ENCODE measurements around the gene GKN2. TPM values are rescaled to one million over a fixed set of nuclear protein-coding genes. Genes with fewer than 3 reads are reported as not detected.

The GKN2 gene
- total RNA-seq, 4 donors from 2014 or later, result not detected

GRCh38 chr2:68934021-68934420 is 18.7 kb downstream of the GKN2 start:
- Histone ChIP-seq H3K27me3 (no peaks in the 10 kb centered on the region), H3K4me3 (no peak overlapping the region), H3K9me3 (no peaks in the 10 kb centered on the region), H3K4me1 (peaks cover 0 to 18% (median 9%) of the 10 kb centered on the region in 4 donors), H3K36me3 (no peaks in the 10 kb centered on the region), H3K27ac (peak overlapping the region in 1 of 4 donors; percentile 1)
- TF ChIP-seq POLR2A (IDR thresholded peaks at IDR 0.05), result no peak
- no peak for TF ChIP-seq CTCF (IDR thresholded peaks at IDR 0.05)
- TF ChIP-seq EP300 (IDR thresholded peaks at IDR 0.05), result no peak
- DNase-seq (ENCODE audit: low spot score in 2 of 2), result no peak
- WGBS, 2 donors, result 83 to 96% methylated on average over 3 of the region's 3 CpGs

GRCh38 chr2:68932402-68932801 is 20.3 kb downstream of the GKN2 start:
- DNase-seq (ENCODE audit: low spot score in 2 of 2), result no peak
- Histone ChIP-seq H3K27me3 (no peaks in the 10 kb centered on the region), H3K9me3 (no peaks in the 10 kb centered on the region)

GRCh38 chr2:68931799-68932198 is 20.9 kb downstream of the GKN2 start:
- TF ChIP-seq CTCF (IDR thresholded peaks at IDR 0.05), result no peak
- TF ChIP-seq EP300 (IDR thresholded peaks at IDR 0.05), result no peak
- no peak for TF ChIP-seq POLR2A (IDR thresholded peaks at IDR 0.05)
- no peak overlapping the region for H3K4me3 ChIP-seq
- H3K27me3 ChIP-seq, result no peaks in the 10 kb centered on the region
- H3K4me1 ChIP-seq, result peaks cover 0 to 13% (median 6%) of the 10 kb centered on the region in 4 donors
- no peaks in the 10 kb centered on the region for H3K36me3 ChIP-seq
- WGBS, 2 donors, result 43 to 46% methylated on average over 4 of the region's 4 CpGs
- DNase-seq (ENCODE audit: low spot score in 2 of 2), result no peak
- H3K27ac ChIP-seq, result no peak overlapping the region
- no peaks in the 10 kb centered on the region for H3K9me3 ChIP-seq

More at GRCh38 chr2:68932402-68932801, 20.3 kb downstream of the GKN2 start:
- H3K36me3 ChIP-seq, result no peaks in the 10 kb centered on the region
- H3K4me3 ChIP-seq, result no peak overlapping the region
- no peak for TF ChIP-seq POLR2A (IDR thresholded peaks at IDR 0.05)
- 79 to 88% methylated on average over 4 of the region's 4 CpGs for WGBS, 2 donors
- H3K4me1 ChIP-seq, result peaks cover 0 to 17% (median 8%) of the 10 kb centered on the region in 4 donors
- no peak overlapping the region for H3K27ac ChIP-seq

GRCh38 chr2:68931149-68931711 is 21.5 kb downstream of the GKN2 start:
- TF ChIP-seq EP300 (IDR thresholded peaks at IDR 0.05), result no peak
- H3K27me3 ChIP-seq, result no peaks in the 10 kb centered on the region
- H3K4me1 ChIP-seq, result peaks cover 0 to 8% (median 3%) of the 10 kb centered on the region in 4 donors
- H3K4me3 ChIP-seq, result no peak overlapping the region
- H3K27ac ChIP-seq, result no peak overlapping the region
- 84 to 88% methylated on average over 3 of the region's 3 CpGs for WGBS, 2 donors
- no peaks in the 10 kb centered on the region for H3K9me3 ChIP-seq
- H3K36me3 ChIP-seq, result no peaks in the 10 kb centered on the region
- no peak for DNase-seq (ENCODE audit: low spot score in 2 of 2)

- WGBS, 2 donors, result 61 to 74% methylated on average over 4 of the region's 4 CpGs
- TF ChIP-seq EP300 (IDR thresholded peaks at IDR 0.05), result no peak
- TF ChIP-seq POLR2A (IDR thresholded peaks at IDR 0.05), result no peak
- no peak for TF ChIP-seq CTCF (IDR thresholded peaks at IDR 0.05)
- no peak overlapping the region for H3K4me3 ChIP-seq
Measured at GRCh38 chr2:68926796-68927195, 25.9 kb downstream of the GKN2 start.

GRCh38 chr2:68925295-68925896 is 27.3 kb downstream of the GKN2 start:
- Histone ChIP-seq H3K4me1 (peaks cover 0 to 7% (median 0%) of the 10 kb centered on the region in 4 donors), H3K9me3 (no peaks in the 10 kb centered on the region), H3K36me3 (no peaks in the 10 kb centered on the region), H3K27ac (no peak overlapping the region), H3K27me3 (no peaks in the 10 kb centered on the region), H3K4me3 (no peak overlapping the region)
- WGBS, 2 donors, result 42 to 46% methylated on average over 9 of the region's 9 CpGs
- TF ChIP-seq POLR2A (IDR thresholded peaks at IDR 0.05) (no peak), EP300 (IDR thresholded peaks at IDR 0.05) (no peak), CTCF (IDR thresholded peaks at IDR 0.05) (peak; percentile 64 to 79 (median 76))
- peak in 1 of 2 donors; percentile 66 for DNase-seq (ENCODE audit: low spot score in 2 of 2)

More at GRCh38 chr2:68926796-68927195, 25.9 kb downstream of the GKN2 start:
- no peak for DNase-seq (ENCODE audit: low spot score in 2 of 2)
- H3K27ac ChIP-seq, result no peak overlapping the region
- H3K36me3 ChIP-seq, result no peaks in the 10 kb centered on the region
- peaks cover 0 to 4% (median 0%) of the 10 kb centered on the region in 4 donors for H3K4me1 ChIP-seq
- H3K9me3 ChIP-seq, result no peaks in the 10 kb centered on the region
- H3K27me3 ChIP-seq, result no peaks in the 10 kb centered on the region

Measured in tibial nerve (tissue), 4 donors.